H1 (cell line): ENCODE results near the gene IL9. TPM values are rescaled to one million over a fixed set of nuclear protein-coding genes. Genes with fewer than 3 reads are reported as not detected.

ENCODE experiments used
- CTCF ChIA-PET: fragments of 300-600 bp; sonication (Branson Sonifier 250); formaldehyde crosslinking; loops from one replicate; lab custom pipeline; 2021; ENCODE audit not compliant: partially characterized antibody; lab: Charles Lee
- POLR2A ChIA-PET: fragments of 300-600 bp; sonication (Branson Sonifier 250); formaldehyde crosslinking; loops from one replicate; lab custom pipeline; 2021; ENCODE audit warnings: inconsistent platforms; ENCODE audit not compliant: partially characterized antibody; lab: Charles Lee
- DNase-seq, 2 experiments: peaks; one replicate each; pipeline versions ENCODE4 v3.0.0 to v3.0.0-alpha.2; 2010 to 2022; ENCODE audit warnings: low spot score in 2 of 2, low read depth in 1 of 2, mixed read lengths in 1 of 2
- FAIRE-seq: peaks from 2 replicates; lab custom pipeline; 2011; peaks lifted over from hg19 to GRCh38; lab: Jason Lieb, UNC
- H2AFZ ChIP-seq: 2 replicates; pipeline ENCODE4 v1.8.1; 2012; ENCODE audit warnings: low read length, inconsistent platforms
- H2AK5ac ChIP-seq: 2 replicates; pipeline ENCODE4 v1.6.1; 2013; ENCODE audit warnings: low read depth, low read length
- H2BK120ac ChIP-seq: replicated peaks from 2 replicates; pipeline ENCODE3; 2013; ENCODE audit warnings: low read depth, low read length, inconsistent platforms
- H2BK12ac ChIP-seq: 2 replicates; pipeline ENCODE4 v1.6.1; 2013; ENCODE audit warnings: low read depth, low read length
- H2BK15ac ChIP-seq: 2 replicates; pipeline ENCODE4 v1.6.1; 2013; ENCODE audit warnings: low read length
- H2BK20ac ChIP-seq: 2 replicates; pipeline ENCODE4 v1.6.1; 2013; ENCODE audit warnings: low read length
- H2BK5ac ChIP-seq: 2 replicates; pipeline ENCODE4 v1.6.1; 2013; ENCODE audit warnings: low read depth, low read length
- H3K14ac ChIP-seq: 2 replicates; pipeline ENCODE4 v1.6.1; 2013; ENCODE audit warnings: inconsistent platforms; ENCODE audit not compliant: insufficient read length
- H3K18ac ChIP-seq: 2 replicates; pipeline ENCODE4 v1.6.1; 2013; ENCODE audit warnings: low read length; ENCODE audit errors: extremely low read depth
- H3K23ac ChIP-seq: 2 replicates; pipeline ENCODE4 v1.6.1; 2013; ENCODE audit warnings: inconsistent platforms; ENCODE audit not compliant: insufficient read length
- H3K23me2 ChIP-seq: 2 replicates; pipeline ENCODE4 v1.6.1; 2013; ENCODE audit warnings: low read depth, low read length
- H3K27ac ChIP-seq: 2 replicates; pipeline ENCODE4 v1.6.1; 2011; ENCODE audit warnings: low read depth, low read length, inconsistent platforms
- H3K27me3 ChIP-seq, 4 experiments: replicated peaks in 1 of 4; 1 replicate in 1 of 4; 2 replicates in 3 of 4; pipeline versions ENCODE4 v1.6.1 to v1.8.1; 2011 to 2013; ENCODE audit warnings: low read length in 3 of 4, mild to moderate bottlenecking in 3 of 4, inconsistent platforms in 2 of 4, mixed read lengths in 2 of 4, moderate library complexity in 1 of 4; ENCODE audit not compliant: control insufficient read depth in 3 of 4, insufficient read depth in 3 of 4; ENCODE audit errors: extremely low read depth in 1 of 4
- H3K36me3 ChIP-seq, 4 experiments: 2 replicates each; pipeline versions ENCODE4 v1.6.1 to v1.8.1; 2011 to 2013; ENCODE audit warnings: mild to moderate bottlenecking in 4 of 4, low read length in 3 of 4, moderate library complexity in 2 of 4, control low read depth in 1 of 4, inconsistent platforms in 1 of 4; ENCODE audit not compliant: insufficient read depth in 4 of 4, control insufficient read depth in 2 of 4
- H3K4ac ChIP-seq: replicated peaks from 2 replicates; pipeline ENCODE3; 2013; ENCODE audit warnings: low read length, low read depth, mixed read lengths, inconsistent platforms; ENCODE audit not compliant: insufficient read length
- H3K4me1 ChIP-seq, 4 experiments: replicated peaks in 1 of 4; 1 replicate in 1 of 4; 2 replicates in 3 of 4; pipeline versions ENCODE4 v1.6.1 to v1.8.1; 2011 to 2013; ENCODE audit warnings: low read length in 3 of 4, inconsistent platforms in 2 of 4, mixed read lengths in 1 of 4; ENCODE audit not compliant: insufficient read depth in 4 of 4, control insufficient read depth in 3 of 4
- H3K4me2 ChIP-seq, 2 experiments: 2 replicates each; pipeline versions ENCODE4 v1.6.1 to v1.8.1; 2011 to 2013; ENCODE audit warnings: low read depth in 2 of 2, low read length in 2 of 2, control low read depth in 1 of 2, inconsistent platforms in 1 of 2, mild to moderate bottlenecking in 1 of 2; ENCODE audit not compliant: insufficient read depth in 1 of 2
- H3K4me3 ChIP-seq, 4 experiments: fragments of 200-600, 300-600 bp in 1 of 4; sonication (generic), shearing (Covaris generic), sonication (Bioruptor Twin) in 1 of 4; 2 replicates each; pipeline versions ENCODE4 v1.5.1 to v1.8.1; 2011 to 2016; ENCODE audit warnings: low read length in 4 of 4, low read depth in 3 of 4, control low read depth in 2 of 4, inconsistent platforms in 2 of 4, mild to moderate bottlenecking in 2 of 4, mixed read lengths in 1 of 4, moderate library complexity in 1 of 4; ENCODE audit not compliant: insufficient read depth in 2 of 4; ENCODE audit errors: extremely low read depth in 1 of 4
- H3K56ac ChIP-seq: replicated peaks from 2 replicates; pipeline ENCODE3; 2013; ENCODE audit warnings: low read depth, mild to moderate bottlenecking, mixed read lengths, low read length, inconsistent platforms; ENCODE audit not compliant: insufficient read length
- H3K79me1 ChIP-seq: 2 replicates; pipeline ENCODE4 v1.6.1; 2013; ENCODE audit warnings: low read depth, low read length, control low read depth
- H3K79me2 ChIP-seq, 2 experiments: 2 replicates each; pipeline versions ENCODE4 v1.6.1 to v1.8.1; 2012 to 2013; ENCODE audit warnings: low read length in 2 of 2, mild to moderate bottlenecking in 2 of 2, inconsistent platforms in 1 of 2; ENCODE audit not compliant: insufficient read depth in 2 of 2, control insufficient read depth in 1 of 2
- H3K9ac ChIP-seq, 4 experiments: replicated peaks in 1 of 4; 1 replicate in 1 of 4; 2 replicates in 3 of 4; pipeline versions ENCODE4 v1.6.1 to v1.8.1; 2011 to 2013; ENCODE audit warnings: low read depth in 3 of 4, low read length in 3 of 4, control low read depth in 2 of 4, mild to moderate bottlenecking in 2 of 4, moderate library complexity in 2 of 4, inconsistent platforms in 1 of 4; ENCODE audit errors: extremely low read depth in 1 of 4
- H3K9me3 ChIP-seq, 2 experiments: 2 replicates each; pipeline versions ENCODE4 v1.6.1 to v1.8.1; 2012 to 2013; ENCODE audit warnings: mild to moderate bottlenecking in 2 of 2, moderate library complexity in 2 of 2, control low read depth in 1 of 2, inconsistent platforms in 1 of 2, low read depth in 1 of 2, low read length in 1 of 2, mixed read lengths in 1 of 2; ENCODE audit not compliant: insufficient read depth in 2 of 2
- H4K20me1 ChIP-seq, 2 experiments: replicated peaks in 1 of 2; 2 replicates each; pipeline versions ENCODE3 to v1.8.1; 2011 to 2013; ENCODE audit warnings: inconsistent platforms in 2 of 2, low read length in 2 of 2, mild to moderate bottlenecking in 1 of 2; ENCODE audit not compliant: insufficient read depth in 2 of 2, control insufficient read depth in 1 of 2
- H4K5ac ChIP-seq: 2 replicates; pipeline ENCODE4 v1.6.1; 2013; ENCODE audit warnings: low read length, low read depth, mixed read lengths, inconsistent platforms; ENCODE audit not compliant: insufficient read length
- H4K8ac ChIP-seq: 2 replicates; pipeline ENCODE4 v1.8.0; 2013; ENCODE audit warnings: mild to moderate bottlenecking, moderate library complexity, low read length, inconsistent platforms; ENCODE audit not compliant: insufficient read depth; ENCODE audit errors: extremely low read depth
- H4K91ac ChIP-seq: replicated peaks from 2 replicates; pipeline ENCODE3; 2013; ENCODE audit warnings: low read length, mixed read lengths, inconsistent platforms; ENCODE audit not compliant: insufficient read length
- ASH2L ChIP-seq: fragments of 200-600, 300-600 bp; sonication (generic); IDR thresholded peaks from one replicate; pipeline ENCODE4 v1.7.1; 2017; ENCODE audit warnings: low read length
- BCL11A ChIP-seq, 2 experiments: IDR thresholded peaks; one replicate each; pipeline ENCODE4 v1.6.1; 2011; ENCODE audit warnings: low read depth in 2 of 2, low read length in 2 of 2, mild to moderate bottlenecking in 2 of 2
- BRCA1 ChIP-seq: IDR thresholded peaks from 2 replicates; pipeline ENCODE4 v1.6.1; 2012; ENCODE audit warnings: low read depth, low read length, improper control_type of control experiment
- FOSL1 ChIP-seq: IDR thresholded peaks from 2 replicates; pipeline ENCODE4 v1.6.1; 2011; ENCODE audit warnings: mild to moderate bottlenecking, low read depth, low read length, moderate library complexity; ENCODE audit not compliant: insufficient read depth
- KDM4A ChIP-seq: IDR thresholded peaks from one replicate; pipeline ENCODE4 v1.7.1; 2012; ENCODE audit warnings: low read depth, mild to moderate bottlenecking, moderate library complexity, low read length, inconsistent platforms; ENCODE audit not compliant: severe bottlenecking
- NANOG ChIP-seq: IDR thresholded peaks from 2 replicates; pipeline ENCODE4 v1.6.1; 2011; ENCODE audit warnings: low read length, low read depth, mild to moderate bottlenecking, inconsistent platforms; ENCODE audit not compliant: insufficient read depth, poor library complexity, severe bottlenecking
- NRF1 ChIP-seq: IDR thresholded peaks from 2 replicates; pipeline ENCODE4 v1.6.1; 2011; ENCODE audit warnings: mild to moderate bottlenecking, low read depth, low read length, improper control_type of control experiment
- SAP30 ChIP-seq: fragments of 300-600 bp; sonication (generic); IDR thresholded peaks from 2 replicates; pipeline ENCODE4 v1.7.1; 2012; ENCODE audit warnings: low read length, moderate library complexity, mild to moderate bottlenecking, inconsistent platforms; ENCODE audit not compliant: insufficient read depth, insufficient replicate concordance
- SUZ12 ChIP-seq: fragments of 200-600 bp; sonication (generic); IDR thresholded peaks from 2 replicates; pipeline ENCODE4 v1.6.1; 2012; ENCODE audit warnings: mild to moderate bottlenecking, inconsistent platforms, low read length, moderate library complexity, mixed read lengths
- WGBS, 2 experiments: shearing (Covaris generic) in 1 of 2; methylation state at CpG; one replicate each; pipeline versions ENCODE4 v1.1.6 to v1.1.7; 2013 to 2015; ENCODE audit warnings: low lambda C conversion rate in 2 of 2, mixed read lengths in 2 of 2, inconsistent platforms in 1 of 2, low coverage in 1 of 2, missing lambda C conversion rate in 1 of 2; ENCODE audit not compliant: insufficient replicate concordance in 2 of 2, insufficient coverage in 1 of 2, insufficient read length in 1 of 2; ENCODE audit errors: extremely low coverage in 1 of 2, missing lambda C conversion rate in 1 of 2; 5-methylcytosine and 5-hydroxymethylcytosine counted together
- polyA plus RNA-seq, 7 experiments: library from polyadenylated mRNA; depleted of rRNA in 3 of 7; stranded (reverse) in 5 of 7; unstranded in 2 of 7; fragments of >200 nt in 5 of 7; fragments of 200-250 nt in 2 of 7; gene quantifications; 1 replicate in 5 of 7; 2 replicates in 1 of 7; 4 replicates in 1 of 7; pipeline versions ENCODE4 v1.2.1 to v1.2.3, GENCODE V29; 2011 to 2013; ENCODE audit warnings: missing spikeins in 2 of 7, mixed read lengths in 2 of 7
- total RNA-seq: library from RNA; stranded (reverse); fragmentation: NEBNext Ultra II Directional; extraction: Animal tissue kit (Norgen Biotek cat#: 25700); gene quantifications from 2 replicates; pipeline ENCODE4 v1.2.1, GENCODE V29; 2021
- TF ChIP-seq, protein P1 (sequence below): IDR thresholded peaks from 2 replicates; pipeline ENCODE4 v1.6.1; 2012; ENCODE audit warnings: inconsistent platforms

Gene IL9
- total and polyA plus RNA-seq, 2 of the 8 experiments (the other 6 are each of a cell fraction or from before 2014, with no cell fraction given): not detected

DNA sequence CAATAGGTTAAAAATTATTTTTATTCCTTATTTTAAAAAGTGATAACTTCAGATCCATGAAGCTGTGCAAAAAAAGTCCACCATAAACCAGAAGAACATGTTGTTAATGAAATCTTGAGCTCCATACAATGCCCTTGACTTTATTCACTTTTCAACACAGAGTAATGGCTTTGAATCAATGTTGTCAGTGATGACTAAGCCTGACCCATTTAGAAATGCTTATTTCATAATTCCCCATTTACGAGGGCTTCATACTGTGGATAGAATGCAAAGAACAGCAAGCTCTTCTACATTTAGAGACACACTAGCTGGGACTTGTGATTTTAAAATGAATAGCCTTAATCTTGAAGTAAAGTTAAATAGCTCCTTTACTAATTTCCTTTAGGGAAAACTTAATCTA, 25.7 kb upstream of the IL9 start:
- Histone ChIP-seq H2BK15ac (no peak overlapping the region), H2AFZ (no peak overlapping the region), H2BK12ac (no peak overlapping the region), H4K91ac (no peak overlapping the region), H2AK5ac (no peak overlapping the region), H3K4me3 (no peak overlapping the region), H3K27ac (no peak overlapping the region), H3K9me3 (no peaks in the 10 kb centered on the region), H2BK20ac (no peak overlapping the region), H3K79me2 (no peaks in the 10 kb centered on the region), H3K23me2 (no peaks in the 10 kb centered on the region), H3K56ac (no peak overlapping the region), H2BK120ac (no peak overlapping the region), H3K9ac (no peak overlapping the region), H4K5ac (no peak overlapping the region), H3K27me3 (peaks cover 0 to 3% (median 0%) of the 10 kb centered on the region in 4 experiments; a peak in 2 of 7 replicates), H3K23ac (no peak overlapping the region), H3K18ac (no peak overlapping the region), H3K79me1 (no peaks in the 10 kb centered on the region), H3K4ac (no peak overlapping the region)
- CTCF ChIA-PET: interaction anchor here (1.1 to 1.6 kb wide), 4 partner anchors 8 to 38 kb away, joined by 4 to 5 read pairs (median 4); no protein-coding TSS in a partner anchor
- FAIRE-seq: no peak
- POLR2A ChIA-PET: no interaction called here
- TF ChIP-seq ASH2L (no peak), NRF1 (no peak), SUZ12 (no peak), BRCA1 (no peak), FOSL1 (no peak), KDM4A (no peak), BCL11A (IDR thresholded peaks at IDR 0.05; ENCODE audit: low read depth in 2 of 2, low read length in 2 of 2) (no peak), SAP30 (no peak), NANOG (no peak)
- TF ChIP-seq, protein P1, sequence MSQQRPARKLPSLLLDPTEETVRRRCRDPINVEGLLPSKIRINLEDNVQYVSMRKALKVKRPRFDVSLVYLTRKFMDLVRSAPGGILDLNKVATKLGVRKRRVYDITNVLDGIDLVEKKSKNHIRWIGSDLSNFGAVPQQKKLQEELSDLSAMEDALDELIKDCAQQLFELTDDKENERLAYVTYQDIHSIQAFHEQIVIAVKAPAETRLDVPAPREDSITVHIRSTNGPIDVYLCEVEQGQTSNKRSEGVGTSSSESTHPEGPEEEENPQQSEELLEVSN: no peak
- TF ChIP-seq, all 59 proteins: peak for 0
- Histone ChIP-seq H3K4me1 (no peaks in the 10 kb centered on the region), H4K20me1 (no peaks in the 10 kb centered on the region), H3K36me3 (no peaks in the 10 kb centered on the region), H3K4me2 (no peak overlapping the region), H4K8ac (no peak overlapping the region), H3K14ac (no peak overlapping the region), H2BK5ac (no peak overlapping the region)
- WGBS, 2 experiments: 78% methylated on average over 1 of the region's 1 CpG; no CpG with 5 or more reads in 1 of the 2 experiments
- DNase-seq: no peak
